NCI-H146 treated with DMSO at 0.1 percent for 48 hours (cell line): ENCODE measurements around the gene SMYD4.
"Not testable (repeated sequence)": the region's sequence is repeated elsewhere in the genome, so short reads cannot be mapped to it uniquely, and the experiment has no call there.

Experiments used
- DNase-seq: peaks from one replicate; lab custom pipeline; 2025; ENCODE audit not compliant: unreplicated experiment; lab: John Stamatoyannopoulos, UW

Gene SMYD4, protein sequence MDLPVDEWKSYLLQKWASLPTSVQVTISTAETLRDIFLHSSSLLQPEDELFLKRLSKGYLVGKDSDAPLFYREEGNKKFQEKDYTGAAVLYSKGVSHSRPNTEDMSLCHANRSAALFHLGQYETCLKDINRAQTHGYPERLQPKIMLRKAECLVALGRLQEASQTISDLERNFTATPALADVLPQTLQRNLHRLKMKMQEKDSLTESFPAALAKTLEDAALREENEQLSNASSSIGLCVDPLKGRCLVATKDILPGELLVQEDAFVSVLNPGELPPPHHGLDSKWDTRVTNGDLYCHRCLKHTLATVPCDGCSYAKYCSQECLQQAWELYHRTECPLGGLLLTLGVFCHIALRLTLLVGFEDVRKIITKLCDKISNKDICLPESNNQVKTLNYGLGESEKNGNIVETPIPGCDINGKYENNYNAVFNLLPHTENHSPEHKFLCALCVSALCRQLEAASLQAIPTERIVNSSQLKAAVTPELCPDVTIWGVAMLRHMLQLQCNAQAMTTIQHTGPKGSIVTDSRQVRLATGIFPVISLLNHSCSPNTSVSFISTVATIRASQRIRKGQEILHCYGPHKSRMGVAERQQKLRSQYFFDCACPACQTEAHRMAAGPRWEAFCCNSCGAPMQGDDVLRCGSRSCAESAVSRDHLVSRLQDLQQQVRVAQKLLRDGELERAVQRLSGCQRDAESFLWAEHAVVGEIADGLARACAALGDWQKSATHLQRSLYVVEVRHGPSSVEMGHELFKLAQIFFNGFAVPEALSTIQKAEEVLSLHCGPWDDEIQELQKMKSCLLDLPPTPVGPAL

GRCh38 chr17:1829592-1830257 is at the start of gene SMYD4, which contains the start of gene RPA1:
TSS of gene SMYD4 (minus strand) at chr17:1829902. CDS start at chr17:1827994, 1,908 bp downstream.
TSS of gene RPA1 (plus strand) at chr17:1830005. CDS start at chr17:1830094, 89 bp downstream.
- DNase-seq: peak; percentile 62

- no peak for DNase-seq
These were observed 48.9 kb upstream of the SMYD4 start for GRCh38 chr17:1878419-1879121.

DNA sequence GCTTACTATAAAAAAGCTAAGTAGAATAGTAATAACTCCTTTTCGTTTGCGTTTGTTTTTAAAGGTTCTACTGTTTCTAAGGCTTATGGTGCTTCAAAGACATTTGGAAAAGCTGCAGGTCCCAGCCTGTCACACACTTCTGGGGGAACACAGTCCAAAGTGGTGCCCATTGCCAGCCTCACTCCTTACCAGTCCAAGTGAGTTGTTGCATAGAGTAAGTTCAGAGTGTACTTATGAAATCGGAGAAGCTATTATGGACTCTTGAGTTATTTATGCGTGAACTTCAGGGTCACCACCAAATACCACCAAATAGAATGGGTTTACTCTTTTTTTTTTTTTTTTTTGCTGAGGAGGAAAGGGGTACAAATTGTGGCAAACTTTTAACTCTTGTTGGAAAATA is 45.9 kb upstream of the SMYD4 start:
- DNase-seq: no peak

DNA sequence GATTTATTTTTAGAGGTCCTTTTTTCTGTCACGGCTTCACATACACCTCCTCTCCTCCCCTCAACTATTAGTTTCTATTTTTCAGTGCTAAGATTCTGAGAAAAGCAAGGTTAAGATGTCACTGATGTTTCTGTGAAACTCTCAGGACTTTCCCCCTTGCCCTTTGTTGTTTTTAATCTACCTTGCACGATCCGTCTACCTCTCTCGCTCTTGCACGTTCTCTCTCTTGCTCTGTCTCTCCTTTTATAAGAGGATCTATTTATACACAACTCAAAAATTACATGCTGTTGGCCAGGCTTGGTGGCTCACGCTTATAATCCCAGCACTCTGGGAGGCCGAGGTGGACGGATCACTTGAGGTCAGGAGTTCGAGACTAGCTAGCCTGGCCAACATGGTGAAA is 43.7 kb upstream of the SMYD4 start:
- no peak for DNase-seq

GRCh38 chr17:1872976-1873375 is 43.3 kb upstream of the SMYD4 start:
- no peak for DNase-seq

DNA sequence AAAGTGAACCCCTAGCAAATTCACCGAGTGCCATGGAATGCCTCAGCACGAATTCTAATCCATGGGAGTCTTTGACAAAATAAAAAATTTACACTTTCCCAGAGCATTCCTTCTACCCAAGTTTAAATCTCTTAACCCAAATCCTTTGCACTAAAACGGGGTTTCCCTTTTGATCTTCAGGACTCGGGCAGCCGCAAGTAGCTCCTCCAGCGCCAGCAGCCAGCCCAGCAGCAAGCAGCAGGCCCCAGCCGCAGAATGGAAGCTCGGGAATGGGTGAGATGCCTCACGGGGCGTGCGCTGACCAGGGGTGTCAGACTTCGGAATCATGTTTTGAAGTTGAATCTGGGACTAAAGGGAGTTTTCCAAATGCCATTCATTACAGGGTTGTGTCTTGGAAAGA is 42.6 kb upstream of the SMYD4 start:
- no peak for DNase-seq

GRCh38 chr17:1871756-1872155 is 42.1 kb upstream of the SMYD4 start:
- no peak for DNase-seq

GRCh38 chr17:1870592-1870991 is 40.9 kb upstream of the SMYD4 start:
- no peak for DNase-seq

DNA sequence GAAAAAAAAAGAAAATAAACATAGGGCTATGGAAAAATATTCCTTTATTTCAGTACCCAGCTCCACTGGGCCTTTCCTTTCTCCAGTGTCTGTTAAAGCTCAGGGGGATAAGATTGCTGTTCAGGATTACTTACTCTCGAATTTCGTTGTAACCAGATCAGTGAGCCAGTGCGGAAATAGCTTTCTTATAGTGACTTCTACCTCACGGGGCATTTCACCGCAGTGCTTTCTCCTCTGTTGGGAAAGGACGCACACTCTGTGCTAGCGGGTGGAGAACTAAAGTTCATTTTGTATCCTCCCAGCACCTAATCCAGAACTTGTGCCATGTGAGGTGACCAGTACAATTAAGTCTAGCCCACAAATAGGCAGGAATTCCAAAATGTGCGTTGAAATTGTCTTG is 38.4 kb upstream of the SMYD4 start:
- DNase-seq: no peak

DNA sequence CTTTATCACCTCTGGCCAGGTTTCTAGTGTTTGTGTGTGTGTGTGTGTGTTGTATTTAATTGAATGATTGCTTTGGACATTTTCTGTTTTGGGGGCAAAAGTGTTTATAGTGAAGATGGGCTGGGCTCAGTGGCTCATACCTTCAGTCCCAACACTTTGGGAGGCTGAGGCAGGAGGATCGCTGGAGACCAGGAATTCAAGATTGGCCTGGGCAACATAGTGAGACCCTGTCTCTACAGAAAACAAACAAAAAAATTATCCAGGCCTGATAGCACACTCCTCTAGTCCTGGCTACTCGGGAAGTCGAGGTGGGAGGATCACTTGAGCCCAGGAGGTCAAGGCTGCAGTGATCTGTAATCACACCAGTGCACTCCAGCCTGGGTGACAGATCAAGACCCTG is 37.6 kb upstream of the SMYD4 start:
- no peak for DNase-seq

DNA sequence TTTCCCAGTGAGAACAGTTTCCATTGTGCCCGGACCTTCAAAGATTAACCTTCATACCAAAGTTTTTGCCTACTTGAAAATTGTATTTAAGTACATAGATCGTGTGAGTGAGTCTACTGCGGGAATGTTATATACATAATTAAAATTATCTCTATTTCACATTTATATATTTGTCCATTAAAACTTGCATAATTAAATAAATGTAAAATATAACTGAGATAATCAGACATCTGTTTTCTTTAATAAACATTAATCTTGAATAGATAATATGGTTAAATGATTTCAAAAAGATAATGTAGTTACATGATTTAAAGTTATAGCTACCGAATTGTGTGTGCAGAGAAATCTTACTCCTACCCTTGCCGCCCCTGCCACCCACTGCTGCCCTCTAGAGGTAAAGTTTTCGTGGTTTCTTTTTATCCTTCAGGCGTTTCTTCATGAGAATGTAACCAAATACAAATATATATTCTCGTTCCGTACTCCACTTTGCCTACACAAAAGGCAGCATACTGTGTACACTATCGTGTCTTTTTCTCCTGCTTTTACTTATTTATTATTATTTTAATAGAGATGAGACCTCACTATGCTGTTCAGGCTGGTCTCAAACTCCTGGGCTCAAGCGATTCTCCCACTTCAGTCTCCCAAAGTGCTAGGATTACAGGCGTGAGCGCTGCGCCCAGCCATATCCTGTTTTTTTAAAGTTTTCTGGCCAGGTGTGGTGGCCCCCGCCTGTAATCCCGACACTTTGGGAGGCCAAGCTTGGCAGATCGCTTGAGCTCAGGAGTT is 35.7 kb upstream of the SMYD4 start:
- DNase-seq: peak; percentile 8

DNA sequence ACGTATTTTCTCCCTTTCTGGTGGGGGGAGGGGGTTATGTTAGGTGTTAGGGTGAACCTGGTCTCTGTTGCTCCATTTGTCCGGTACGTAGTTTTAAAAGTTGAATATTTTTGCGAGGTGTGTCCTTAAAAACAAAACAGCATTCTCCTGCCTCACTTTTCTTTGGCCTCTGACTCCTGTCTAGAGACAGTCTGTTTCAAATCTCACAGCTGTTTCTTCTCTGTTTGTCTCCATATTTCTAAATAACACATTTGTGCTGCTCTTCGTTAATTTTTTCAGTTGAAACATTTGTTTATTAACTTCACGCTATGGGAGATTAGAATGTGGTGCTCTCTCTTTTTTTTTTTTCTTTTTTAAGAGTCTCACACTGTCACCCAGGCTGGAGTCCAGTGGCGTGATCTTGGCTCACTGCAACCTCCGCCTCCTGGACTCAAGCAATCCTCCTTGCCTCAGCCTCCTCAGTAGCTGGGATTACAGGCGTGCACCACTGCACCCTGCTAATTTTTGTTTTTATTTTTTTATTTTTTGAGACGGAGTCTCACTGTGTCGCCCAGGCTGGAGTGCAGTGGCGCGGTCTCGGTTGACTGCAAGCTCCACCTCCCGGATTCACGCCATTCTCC is 31.8 kb upstream of the SMYD4 start:
- DNase-seq: no peak

- no peak for DNase-seq
These were observed 31.3 kb upstream of the SMYD4 start for GRCh38 chr17:1860978-1861377.

DNA sequence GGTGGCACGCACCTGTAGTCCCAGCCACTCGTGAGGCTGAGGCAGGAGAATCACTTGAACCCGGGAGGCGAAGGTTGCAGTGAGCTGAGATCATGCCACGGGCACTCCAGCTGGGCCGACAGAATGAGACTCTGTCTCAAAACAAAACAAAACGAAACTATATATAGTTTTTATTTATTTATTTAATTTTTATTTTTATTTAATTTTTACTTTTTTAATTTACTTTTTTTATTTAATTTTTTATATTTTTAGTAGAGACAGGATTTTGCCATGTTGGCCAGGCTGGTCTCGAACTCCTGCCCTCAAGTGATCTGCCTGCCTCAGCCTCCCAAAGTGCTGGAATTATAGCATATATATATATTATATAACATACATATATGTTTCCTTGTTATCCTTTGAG is 26.8 kb upstream of the SMYD4 start:
- not testable (repeated sequence) for DNase-seq

DNA sequence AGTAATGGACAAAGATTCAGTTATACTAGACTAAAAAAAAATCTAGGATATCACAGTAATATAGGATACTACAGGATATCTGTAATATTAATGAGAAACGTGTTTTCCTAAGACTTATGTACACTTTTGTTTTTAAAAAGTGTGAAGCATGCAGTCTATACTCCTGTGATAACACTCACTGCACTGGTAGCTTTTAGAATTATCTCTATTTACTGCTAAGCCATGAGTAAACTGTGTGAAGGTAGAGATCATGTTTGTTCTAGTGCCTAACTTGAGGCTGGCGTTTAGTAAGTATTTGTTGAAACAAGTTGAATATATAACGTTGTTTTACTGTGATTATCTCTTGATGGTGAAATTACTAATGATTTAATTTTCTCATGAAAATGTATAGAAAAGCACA is 24.0 kb upstream of the SMYD4 start:
- DNase-seq: no peak

GRCh38 chr17:1852327-1852726 is 22.6 kb upstream of the SMYD4 start:
- no peak for DNase-seq

- DNase-seq: no peak
These were observed 17.5 kb upstream of the SMYD4 start for GRCh38 chr17:1847191-1847590.

GRCh38 chr17:1843947-1844346 is 14.2 kb upstream of the SMYD4 start:
- DNase-seq: no peak

DNA sequence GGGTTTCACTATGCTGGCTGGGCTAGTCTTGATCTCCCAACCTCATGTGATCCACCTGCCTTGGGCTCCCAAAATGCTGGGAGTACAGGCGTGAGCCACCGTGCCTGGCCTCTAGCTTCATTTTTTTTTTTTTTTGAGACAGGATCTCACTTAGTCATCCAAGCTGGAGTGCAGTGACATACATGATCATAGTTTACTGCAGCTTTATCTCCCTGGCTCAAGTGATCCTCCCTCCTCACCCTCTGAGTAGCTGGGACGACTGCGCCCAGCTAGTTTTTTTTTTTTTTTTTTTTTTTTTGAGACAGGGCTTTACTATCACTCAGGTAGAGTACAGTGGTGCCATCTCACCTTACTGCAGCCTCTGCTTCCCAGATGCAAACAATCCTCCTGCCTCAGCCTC is 9.8 kb upstream of the SMYD4 start:
- DNase-seq: no peak
